ENCODE measurements around the gene RELN.

Gene RELN

GRCh38 chr7:103889451-103889850 lies 100.0 kb downstream of the RELN start:
- DNase-seq: no peak

- no peak for DNase-seq
These were observed 100.8 kb downstream of the RELN start for GRCh38 chr7:103888603-103889153.

GRCh38 chr7:103887853-103888602 lies 101.4 kb downstream of the RELN start:
- no peak for DNase-seq

- no peak for DNase-seq
These were observed 102.4 kb downstream of the RELN start for GRCh38 chr7:103887050-103887449.

- DNase-seq: no peak
These were observed 109.4 kb downstream of the RELN start for GRCh38 chr7:103879928-103880600.

GRCh38 chr7:103879411-103879810 lies 110.0 kb downstream of the RELN start:
- DNase-seq: no peak

GRCh38 chr7:103877565-103877964 lies 111.9 kb downstream of the RELN start:
- DNase-seq: no peak

GRCh38 chr7:103875718-103876117 lies 113.7 kb downstream of the RELN start:
- no peak for DNase-seq

GRCh38 chr7:103871473-103871872 lies 118.0 kb downstream of the RELN start:
- DNase-seq: no peak

- no peak for DNase-seq
These were observed 118.8 kb downstream of the RELN start for GRCh38 chr7:103870664-103871063.

- DNase-seq: no peak
These were observed 121.6 kb downstream of the RELN start for GRCh38 chr7:103867874-103868273.

- DNase-seq: no peak
These were observed 122.5 kb downstream of the RELN start for GRCh38 chr7:103866919-103867318.

GRCh38 chr7:103865442-103865841 lies 124.0 kb downstream of the RELN start:
- DNase-seq: no peak

- no peak for DNase-seq
These were observed 127.0 kb downstream of the RELN start for GRCh38 chr7:103862302-103863035.

GRCh38 chr7:103859709-103860108 lies 129.7 kb downstream of the RELN start:
- DNase-seq: no peak

GRCh38 chr7:103857435-103857834 lies 132.0 kb downstream of the RELN start:
- DNase-seq: no peak

- DNase-seq: no peak
These were observed 132.5 kb downstream of the RELN start for GRCh38 chr7:103856929-103857328.

GRCh38 chr7:103855671-103856070 lies 133.8 kb downstream of the RELN start:
- DNase-seq: no peak

GRCh38 chr7:103854611-103855010 lies 134.8 kb downstream of the RELN start:
- DNase-seq: no peak

GRCh38 chr7:103851357-103851756 lies 138.1 kb downstream of the RELN start:
- DNase-seq: no peak

GRCh38 chr7:103843689-103844480 lies 145.6 kb downstream of the RELN start:
- no peak for DNase-seq

- no peak for DNase-seq
These were observed 156.1 kb downstream of the RELN start for GRCh38 chr7:103833401-103833800.

- no peak for DNase-seq
These were observed 157.0 kb downstream of the RELN start for GRCh38 chr7:103832438-103832837.
